Skin epidermis (tissue), 12 donors: ENCODE measurements around the gene SCIMP.
"Not testable (repeated sequence)": the region's sequence is repeated elsewhere in the genome, so short reads cannot be mapped to it uniquely, and the experiment has no call there.

ENCODE experiments used
- H3K27ac ChIP-seq, 21 experiments: fragments of 200-600 bp; sonication (generic) in 11 of 21; one replicate each; pipeline ENCODE4 v1.5.0; 2020; ENCODE audit warnings: mild to moderate bottlenecking in 3 of 21, inconsistent platforms in 2 of 21, moderate library complexity in 2 of 21
- H3K4me3 ChIP-seq, 7 experiments: fragments of 200-600 bp; sonication (generic) in 2 of 7; one replicate each; pipeline ENCODE4 v1.5.0; 2020; ENCODE audit warnings: inconsistent platforms in 2 of 7, mild to moderate bottlenecking in 2 of 7, moderate library complexity in 1 of 7

Gene SCIMP

GRCh38 chr17:5241861-5242671, 7.4 kb upstream of the SCIMP start:
- Histone ChIP-seq H3K4me3 (no peak overlapping the region), H3K27ac (peak overlapping the region in 9 of 21 experiments; percentile 1 to 79 (median 63))

DNA sequence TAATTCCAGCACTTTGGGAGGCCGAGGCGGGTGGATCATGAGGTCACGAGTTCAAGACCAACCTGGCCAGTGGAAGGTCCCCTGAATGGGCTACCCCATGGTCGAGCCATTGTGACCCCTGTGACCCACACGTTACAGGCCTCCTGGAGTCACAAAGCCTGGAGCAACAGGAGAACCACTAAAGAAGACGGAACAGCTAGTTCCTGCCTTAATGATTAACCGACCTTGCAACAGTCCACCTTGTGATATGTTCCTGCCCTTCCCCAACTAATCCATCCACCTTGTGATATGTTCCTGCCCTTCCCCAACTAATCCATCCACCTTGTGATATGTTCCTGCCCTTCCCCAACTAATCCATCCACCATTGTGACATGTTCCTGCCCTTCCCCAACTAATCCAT, 5.1 kb upstream of the SCIMP start:
- not testable (repeated sequence) for H3K27ac ChIP-seq, H3K4me3 ChIP-seq

- H3K4me3 ChIP-seq: no peak overlapping the region
- H3K27ac ChIP-seq: peak overlapping the region in 2 of 21 experiments; percentile 11 to 29
Observed at GRCh38 chr17:5238333-5238732, 3.7 kb upstream of the SCIMP start.

- Histone ChIP-seq H3K27ac (peak overlapping the region in 4 of 21 experiments; percentile 2 to 39 (median 16)), H3K4me3 (no peak overlapping the region)
Observed at GRCh38 chr17:5237541-5238016, 2.9 kb upstream of the SCIMP start.

- H3K4me3 ChIP-seq: no peak overlapping the region
Observed at GRCh38 chr17:5236938-5237540, 2.4 kb upstream of the SCIMP start.

DNA sequence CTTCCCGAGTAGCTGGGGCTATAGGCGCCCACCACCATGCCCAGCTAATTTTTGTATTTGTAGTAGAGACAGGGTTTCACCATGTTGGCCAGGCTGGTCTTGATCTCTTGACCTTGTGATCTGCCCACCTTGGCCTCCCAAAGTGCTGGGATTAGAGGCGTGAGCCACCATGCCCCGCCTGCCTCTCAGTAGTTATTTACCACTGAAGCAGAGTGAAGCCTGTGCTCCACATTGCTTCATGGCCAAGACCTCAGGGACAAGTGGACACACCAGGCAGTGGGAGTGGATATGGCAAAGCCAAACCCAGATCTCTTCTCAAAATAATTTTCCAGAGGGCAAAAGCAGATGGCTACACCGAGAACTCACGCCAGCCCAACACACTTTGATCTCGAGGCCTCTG, 1.2 kb downstream of the SCIMP start:
- not testable (repeated sequence) for H3K4me3 ChIP-seq
- peak overlapping the region in 4 of 21 experiments; percentile 3 to 75 (median 48) for H3K27ac ChIP-seq

More at GRCh38 chr17:5236938-5237540, 2.4 kb upstream of the SCIMP start:
- peak overlapping the region in 4 of 21 experiments; percentile 2 to 39 (median 16) for H3K27ac ChIP-seq

- no peak overlapping the region for H3K4me3 ChIP-seq
- H3K27ac ChIP-seq: peak overlapping the region in 6 of 21 experiments; percentile 25 to 75 (median 58)
Observed at GRCh38 chr17:5226940-5227878, 7.5 kb downstream of the SCIMP start.

DNA sequence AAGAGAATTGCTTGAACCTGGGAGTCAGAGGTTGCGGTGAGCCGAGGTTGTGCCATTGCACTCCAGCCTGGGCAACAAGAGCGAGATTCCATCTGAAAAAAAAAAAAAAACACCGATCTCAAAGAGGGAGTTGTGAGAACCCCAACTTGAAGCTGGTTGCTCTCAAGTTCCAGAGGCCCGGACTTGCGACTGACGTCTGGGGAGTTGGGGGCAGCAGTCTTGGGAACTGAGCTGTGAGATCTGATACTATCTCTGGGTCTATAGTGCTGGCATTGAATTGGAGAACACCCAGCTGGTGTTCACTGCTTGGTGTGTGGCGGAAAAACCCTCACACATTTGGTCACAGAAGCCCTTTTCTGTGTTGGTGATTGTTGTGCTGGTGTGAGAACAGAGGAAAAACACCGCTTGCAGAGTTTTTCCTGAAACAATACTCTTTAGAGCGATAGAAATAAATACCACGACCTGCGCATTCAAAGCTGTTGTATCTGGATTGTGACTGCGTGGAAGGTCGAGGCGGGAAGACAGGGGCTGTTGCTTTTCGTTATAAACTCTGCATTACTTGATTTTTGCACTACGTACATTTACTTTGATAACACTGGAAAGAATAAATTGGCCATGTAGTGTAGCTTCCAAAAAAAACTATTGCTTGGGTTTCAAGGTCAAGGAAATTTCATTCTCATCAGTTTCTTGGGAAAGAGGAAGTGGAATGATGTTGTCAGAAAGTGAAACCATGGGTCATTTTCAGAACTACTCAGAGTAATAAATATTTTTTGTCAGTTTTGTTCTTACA, 8.8 kb downstream of the SCIMP start:
- Histone ChIP-seq H3K27ac (peak overlapping the region in 3 of 21 experiments; percentile 65 to 75 (median 70)), H3K4me3 (no peak overlapping the region)

DNA sequence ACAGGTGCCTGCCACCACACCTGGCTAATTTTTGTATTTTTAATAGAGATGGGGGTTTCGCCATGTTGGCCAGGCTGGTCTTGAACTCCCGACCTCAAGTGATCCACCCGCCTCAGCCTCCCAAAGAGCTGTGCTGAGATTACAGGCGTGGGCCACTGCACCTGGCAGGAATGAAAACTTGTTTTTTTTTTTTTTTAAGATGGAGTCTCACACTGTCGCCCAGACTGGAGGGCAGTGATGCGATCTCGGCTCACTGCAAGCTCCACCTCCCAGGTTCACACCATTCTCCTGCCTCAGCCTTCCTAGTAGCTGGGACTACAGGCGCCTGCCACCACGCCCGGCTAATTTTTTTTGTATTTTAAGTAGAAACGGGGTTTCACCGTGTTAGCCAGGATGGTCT, 12.7 kb downstream of the SCIMP start:
- H3K4me3 ChIP-seq: not testable (repeated sequence)
- H3K27ac ChIP-seq: peak overlapping the region in 6 of 21 experiments; percentile 17 to 66 (median 52)

DNA sequence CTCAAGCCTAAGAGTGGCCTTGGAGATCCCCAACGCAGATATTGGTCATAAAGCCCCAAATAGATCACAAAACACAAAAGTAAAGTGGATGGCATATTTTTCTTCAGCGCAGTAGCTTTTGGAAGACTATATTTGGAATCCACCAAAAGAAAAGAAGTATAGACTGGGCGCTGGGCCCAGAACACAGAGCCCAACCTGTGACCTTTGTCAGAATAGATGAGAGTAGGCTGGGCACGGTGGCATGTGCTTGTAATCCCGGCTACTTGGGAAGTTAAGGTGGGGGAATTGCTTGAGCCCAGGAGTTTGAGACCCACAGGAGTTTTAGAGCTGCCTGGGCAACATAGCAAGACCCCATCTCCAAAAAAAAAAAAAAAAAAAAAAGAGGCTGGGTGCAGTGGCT, 14.6 kb downstream of the SCIMP start:
- H3K27ac ChIP-seq: no peak overlapping the region
- no peak overlapping the region for H3K4me3 ChIP-seq

- Histone ChIP-seq H3K4me3 (no peak overlapping the region), H3K27ac (no peak overlapping the region)
Observed at GRCh38 chr17:5219536-5219935, 15.1 kb downstream of the SCIMP start.

GRCh38 chr17:5217562-5217961, 17.1 kb downstream of the SCIMP start:
- not testable (repeated sequence) for H3K4me3 ChIP-seq, H3K27ac ChIP-seq

DNA sequence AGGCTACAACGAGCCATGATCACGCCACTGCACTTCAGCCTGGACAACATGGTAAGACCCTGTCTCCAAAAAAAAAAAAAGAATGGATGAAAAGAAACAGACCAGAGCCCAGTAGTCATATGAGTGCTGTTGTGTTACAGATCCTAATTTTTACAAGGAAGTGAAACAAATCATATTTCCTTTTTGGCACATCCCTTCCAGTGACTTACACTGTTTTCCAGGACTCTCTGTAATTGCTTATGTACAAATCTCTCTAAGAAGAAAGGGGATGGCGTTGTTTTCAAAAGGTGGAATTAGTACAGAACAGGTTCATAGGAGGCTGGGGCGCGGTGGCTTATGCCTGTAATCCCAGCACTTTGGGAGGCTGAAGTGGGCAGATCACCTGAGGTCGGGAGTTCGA, 23.2 kb downstream of the SCIMP start:
- Histone ChIP-seq H3K27ac (peak overlapping the region in 1 of 21 experiments; percentile 63), H3K4me3 (no peak overlapping the region)

DNA sequence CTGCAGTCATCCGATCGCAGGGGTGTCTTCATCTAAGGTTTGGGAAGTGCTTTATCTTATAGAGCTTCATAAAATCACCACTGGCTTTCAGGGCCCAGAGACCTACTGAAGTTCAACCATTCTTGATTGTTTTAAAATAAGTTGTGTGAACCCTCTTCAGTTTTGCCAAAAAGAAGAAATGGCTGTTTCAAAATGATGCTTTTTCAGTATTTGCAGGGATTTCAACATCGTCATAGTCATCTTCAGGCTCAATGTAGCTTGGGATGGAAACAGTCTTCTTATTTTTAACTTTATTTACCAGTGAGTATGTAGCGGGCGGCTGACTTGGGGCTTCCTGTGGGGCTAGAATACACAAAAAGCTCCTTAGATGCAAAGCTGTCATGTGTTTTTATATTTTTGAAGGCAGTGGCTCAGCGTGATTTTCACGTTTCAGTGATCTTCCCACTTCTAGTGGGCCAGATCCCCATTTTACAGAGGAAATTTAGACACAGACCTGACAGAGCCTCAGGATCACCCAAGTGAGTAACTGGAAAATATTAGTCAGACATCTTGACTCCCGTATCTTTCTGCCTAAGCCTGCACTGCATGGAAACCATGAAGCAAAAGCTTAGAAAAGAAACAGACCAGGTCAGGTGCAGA, 23.9 kb downstream of the SCIMP start:
- peak overlapping the region in 1 of 21 experiments; percentile 63 for H3K27ac ChIP-seq

DNA sequence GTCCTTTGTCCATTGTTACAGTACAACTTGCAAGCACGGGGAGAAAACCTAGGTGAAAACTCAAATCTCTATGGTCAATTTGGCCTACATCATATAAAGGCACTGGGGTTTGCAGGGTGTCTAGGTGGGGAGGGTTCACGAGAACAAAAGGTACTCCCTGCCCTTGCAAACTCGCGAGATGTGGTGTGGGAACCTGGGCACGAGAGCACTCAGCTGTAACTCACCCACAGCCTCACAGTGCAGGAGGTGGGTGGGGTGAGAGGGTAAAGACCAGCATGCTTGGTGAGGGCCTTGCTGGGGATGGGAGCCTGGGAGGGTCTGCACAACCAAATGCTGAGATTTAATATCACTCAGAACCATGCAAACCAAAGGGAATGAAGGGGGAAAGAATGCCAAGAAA, 24.6 kb downstream of the SCIMP start:
- Histone ChIP-seq H3K27ac (no peak overlapping the region), H3K4me3 (no peak overlapping the region)

More for the DNA sequence above, 23.9 kb downstream of the SCIMP start:
- no peak overlapping the region for H3K4me3 ChIP-seq

DNA sequence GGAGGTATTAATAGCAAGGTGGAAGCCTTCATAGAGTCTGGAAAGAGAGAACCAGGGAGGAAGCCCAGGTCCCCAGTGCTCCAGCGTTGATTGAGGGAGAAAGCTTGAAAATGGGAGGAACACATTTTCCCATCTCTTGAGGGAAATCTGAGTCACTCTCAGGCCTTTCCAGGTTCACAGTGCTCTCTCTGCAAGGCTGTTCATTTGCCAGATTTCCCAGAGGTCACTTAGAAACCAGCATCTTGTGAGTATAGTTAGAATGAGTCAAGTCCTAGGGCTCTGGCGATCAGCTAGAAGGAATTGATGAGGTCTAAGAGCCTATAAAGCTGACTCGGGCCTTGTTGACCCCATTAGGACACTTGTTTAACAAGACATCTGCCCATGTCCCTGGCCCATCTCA, 25.3 kb downstream of the SCIMP start:
- no peak overlapping the region for H3K4me3 ChIP-seq
- H3K27ac ChIP-seq: no peak overlapping the region

DNA sequence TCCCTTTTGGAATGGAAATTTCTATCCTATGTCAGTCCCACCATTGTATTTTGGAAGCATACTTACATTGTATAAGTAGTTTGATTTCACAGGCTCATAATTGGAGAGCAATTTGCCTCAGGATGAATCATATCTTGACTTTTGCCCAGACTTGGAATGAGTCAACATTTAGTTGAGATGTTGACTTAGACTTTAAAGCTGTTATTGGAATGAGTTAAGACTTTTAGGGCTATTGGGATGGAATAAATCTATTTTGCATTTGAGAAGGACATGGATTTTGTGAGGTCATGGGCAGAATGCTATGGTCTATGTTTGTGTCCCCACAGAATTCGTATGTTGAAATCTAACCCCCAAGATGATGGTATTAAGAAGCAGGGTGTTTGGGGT, 30.8 kb downstream of the SCIMP start:
- H3K27ac ChIP-seq: no peak overlapping the region
- no peak overlapping the region for H3K4me3 ChIP-seq

GRCh38 chr17:5203178-5203907, 31.3 kb downstream of the SCIMP start:
- Histone ChIP-seq H3K27ac (no peak overlapping the region), H3K4me3 (no peak overlapping the region)
